ENCODE measurements around the gene ANP32E.
"Not testable (repeated sequence)": the region's sequence is repeated elsewhere in the genome, so short reads cannot be mapped to it uniquely, and the experiment has no call there.

The ANP32E gene

GRCh38 chr1:150215855-150216254 lies 20.1 kb downstream of the ANP32E start:
- not testable (repeated sequence) for DNase-seq (ENCODE audit: low read depth, low spot score); H3K27ac ChIP-seq

- peak overlapping the region; percentile 31 for H3K27ac ChIP-seq
- not testable (repeated sequence) for DNase-seq (ENCODE audit: low read depth, low spot score)
These were observed 21.7 kb downstream of the ANP32E start for GRCh38 chr1:150214099-150214756.

- peak overlapping the region; percentile 31 for H3K27ac ChIP-seq
- DNase-seq (ENCODE audit: low read depth, low spot score), result peak; percentile 29
These were observed 22.5 kb downstream of the ANP32E start for GRCh38 chr1:150213170-150214098.

GRCh38 chr1:150212070-150212469 lies 23.8 kb downstream of the ANP32E start:
- no peak overlapping the region for H3K27ac ChIP-seq
- no peak for DNase-seq (ENCODE audit: low read depth, low spot score)

GRCh38 chr1:150210706-150211105 lies 25.2 kb downstream of the ANP32E start:
- no peak overlapping the region for H3K27ac ChIP-seq
- DNase-seq (ENCODE audit: low read depth, low spot score), result no peak

- no peak for DNase-seq (ENCODE audit: low read depth, low spot score)
- no peak overlapping the region for H3K27ac ChIP-seq
These were observed 25.8 kb downstream of the ANP32E start for GRCh38 chr1:150210091-150210490.

- H3K27ac ChIP-seq; DNase-seq (ENCODE audit: low read depth, low spot score): not testable (repeated sequence)
These were observed 27.5 kb downstream of the ANP32E start for GRCh38 chr1:150208460-150208859.

GRCh38 chr1:150207281-150207971 lies 28.5 kb downstream of the ANP32E start:
- no peak for DNase-seq (ENCODE audit: low read depth, low spot score)
- H3K27ac ChIP-seq, result no peak overlapping the region

- H3K27ac ChIP-seq, result no peak overlapping the region
These were observed 39.5 kb downstream of the ANP32E start for GRCh38 chr1:150196417-150196816.

GRCh38 chr1:150194381-150195031 lies 41.4 kb downstream of the ANP32E start:
- no peak for DNase-seq (ENCODE audit: low read depth, low spot score)
- no peak overlapping the region for H3K27ac ChIP-seq

More at GRCh38 chr1:150196417-150196816, 39.5 kb downstream of the ANP32E start:
- DNase-seq (ENCODE audit: low read depth, low spot score), result no peak

- H3K27ac ChIP-seq, result no peak overlapping the region
- DNase-seq (ENCODE audit: low read depth, low spot score), result no peak
These were observed 43.9 kb downstream of the ANP32E start for GRCh38 chr1:150192012-150192411.

GRCh38 chr1:150187560-150187931 lies 48.4 kb downstream of the ANP32E start:
- no peak overlapping the region for H3K27ac ChIP-seq
- DNase-seq (ENCODE audit: low read depth, low spot score), result no peak

- no peak overlapping the region for H3K27ac ChIP-seq
- DNase-seq (ENCODE audit: low read depth, low spot score), result no peak
These were observed 48.9 kb downstream of the ANP32E start for GRCh38 chr1:150186789-150187559.

GRCh38 chr1:150186438-150186788 lies 49.5 kb downstream of the ANP32E start:
- DNase-seq (ENCODE audit: low read depth, low spot score); H3K27ac ChIP-seq: not testable (repeated sequence)

- no peak for DNase-seq (ENCODE audit: low read depth, low spot score)
- H3K27ac ChIP-seq, result no peak overlapping the region
These were observed 50.4 kb downstream of the ANP32E start for GRCh38 chr1:150185481-150185880.

- no peak overlapping the region for H3K27ac ChIP-seq
- DNase-seq (ENCODE audit: low read depth, low spot score), result no peak
These were observed 52.9 kb downstream of the ANP32E start for GRCh38 chr1:150183061-150183460.

- DNase-seq (ENCODE audit: low read depth, low spot score), result no peak
- no peak overlapping the region for H3K27ac ChIP-seq
These were observed 53.7 kb downstream of the ANP32E start for GRCh38 chr1:150182247-150182646.

- no peak for DNase-seq (ENCODE audit: low read depth, low spot score)
- no peak overlapping the region for H3K27ac ChIP-seq
These were observed 55.4 kb downstream of the ANP32E start for GRCh38 chr1:150180474-150180873.

- DNase-seq (ENCODE audit: low read depth, low spot score), result no peak
These were observed 56.0 kb downstream of the ANP32E start for GRCh38 chr1:150179867-150180266.

GRCh38 chr1:150178548-150178947 lies 57.4 kb downstream of the ANP32E start:
- H3K27ac ChIP-seq, result no peak overlapping the region
- DNase-seq (ENCODE audit: low read depth, low spot score), result no peak

More at GRCh38 chr1:150179867-150180266, 56.0 kb downstream of the ANP32E start:
- no peak overlapping the region for H3K27ac ChIP-seq

Data from epithelial cell of prostate (primary cell).